Stimulated activated naive CD8-positive, alpha-beta T cell treated with anti-CD3 and anti-CD28 coated beads, Interleukin-15, Interleukin-2, amounts not matched to agents 100 U/mL and 50 U/mL, for 24 hours (primary cell): ENCODE results near the gene SORD.
"Not testable (repeated sequence)": the region's sequence is repeated elsewhere in the genome, so short reads cannot be mapped to it uniquely, and the experiment has no call there.

Experiments
- ATAC-seq: fragments of 150-1000 bp; cut with Tn5 transposase; one replicate; pipeline ENCODE4 v1.10.0; 2021
- DNase-seq: peaks from one replicate; pipeline ENCODE4 v3.0.0; 2021

The SORD gene

DNA sequence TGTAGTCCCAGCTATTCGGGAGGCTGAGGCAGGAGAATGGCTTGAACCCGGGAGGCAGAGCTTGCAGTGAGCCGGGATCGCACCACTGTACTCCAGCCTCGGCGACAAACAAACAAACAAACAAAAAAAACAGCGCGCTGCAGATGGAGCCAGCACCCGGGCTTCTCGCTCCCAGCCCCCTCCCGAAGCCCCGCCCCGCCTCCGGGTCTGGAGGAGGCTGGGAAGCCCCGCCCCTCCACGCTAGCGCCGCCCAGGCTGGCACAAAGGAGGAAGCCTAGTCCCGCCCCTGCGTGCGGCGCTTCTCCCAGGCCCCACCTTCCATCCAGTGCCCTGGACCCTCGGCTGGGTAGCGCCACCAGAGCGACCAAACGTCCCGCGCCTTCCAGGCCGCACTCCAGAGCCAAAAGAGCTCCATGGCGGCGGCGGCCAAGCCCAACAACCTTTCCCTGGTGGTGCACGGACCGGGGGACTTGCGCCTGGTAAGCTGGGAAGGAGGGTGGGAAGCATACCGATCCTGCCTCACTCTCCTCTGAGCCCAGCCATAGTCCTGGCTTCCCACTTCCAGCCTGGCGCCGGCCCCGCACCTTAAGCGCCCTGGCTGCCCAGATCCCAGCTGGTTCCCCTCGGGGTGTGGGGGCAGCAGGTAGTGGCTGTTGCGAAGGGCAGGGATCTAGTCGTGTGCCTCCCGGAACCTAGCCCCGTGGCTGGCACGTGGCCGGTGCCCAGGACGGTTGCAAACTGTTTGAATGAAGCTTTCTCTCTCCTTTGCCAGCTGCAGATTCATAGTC, at the start of gene SORD:
Gene SORD, plus strand, starts transcription at position 325 of the 788 bp plus-strand sequence. Its CDS starts 89 bp downstream, at position 414.
- ATAC-seq, result peak; percentile 98
- peak; percentile 98 for DNase-seq

DNA sequence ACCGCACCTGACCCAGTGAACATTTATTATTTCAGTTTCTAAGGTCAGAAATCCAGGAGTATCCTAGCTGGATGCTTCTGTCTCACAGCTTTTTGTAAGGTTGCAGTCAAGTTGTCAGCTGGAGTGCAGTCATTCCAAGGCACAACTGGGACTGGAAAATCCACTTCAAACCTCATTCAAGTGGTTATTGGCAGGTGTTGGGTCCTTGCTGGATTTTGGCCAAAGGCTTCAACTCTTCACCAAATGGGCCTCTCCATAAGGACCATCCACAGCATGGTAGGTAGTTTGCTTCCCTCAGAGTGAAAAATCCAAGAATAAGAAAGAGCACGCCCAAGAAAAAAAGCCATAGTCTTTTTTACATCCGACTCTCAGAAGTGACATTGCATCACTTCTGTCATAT, 46.8 kb upstream of the SORD start:
- ATAC-seq, DNase-seq: not testable (repeated sequence)

DNA sequence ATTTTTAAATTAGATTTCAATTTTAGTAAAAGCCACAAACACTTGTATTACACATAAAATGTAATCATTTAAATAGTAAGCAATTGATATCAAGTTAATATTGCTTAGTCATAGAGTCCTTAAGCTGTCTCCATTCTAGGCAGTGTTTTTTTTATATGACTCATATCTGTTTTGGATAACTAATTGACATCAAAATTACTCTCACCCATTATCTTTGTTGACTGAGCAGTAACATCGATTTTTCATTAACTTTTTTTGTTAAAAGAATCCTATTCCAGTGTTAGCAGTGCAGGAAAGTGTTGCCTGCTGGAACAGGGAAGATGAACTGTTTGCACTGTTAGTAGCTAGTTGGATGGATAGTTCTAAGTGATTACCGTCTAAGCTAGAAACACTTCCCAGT, 45.2 kb upstream of the SORD start:
- not testable (repeated sequence) for DNase-seq, ATAC-seq

DNA sequence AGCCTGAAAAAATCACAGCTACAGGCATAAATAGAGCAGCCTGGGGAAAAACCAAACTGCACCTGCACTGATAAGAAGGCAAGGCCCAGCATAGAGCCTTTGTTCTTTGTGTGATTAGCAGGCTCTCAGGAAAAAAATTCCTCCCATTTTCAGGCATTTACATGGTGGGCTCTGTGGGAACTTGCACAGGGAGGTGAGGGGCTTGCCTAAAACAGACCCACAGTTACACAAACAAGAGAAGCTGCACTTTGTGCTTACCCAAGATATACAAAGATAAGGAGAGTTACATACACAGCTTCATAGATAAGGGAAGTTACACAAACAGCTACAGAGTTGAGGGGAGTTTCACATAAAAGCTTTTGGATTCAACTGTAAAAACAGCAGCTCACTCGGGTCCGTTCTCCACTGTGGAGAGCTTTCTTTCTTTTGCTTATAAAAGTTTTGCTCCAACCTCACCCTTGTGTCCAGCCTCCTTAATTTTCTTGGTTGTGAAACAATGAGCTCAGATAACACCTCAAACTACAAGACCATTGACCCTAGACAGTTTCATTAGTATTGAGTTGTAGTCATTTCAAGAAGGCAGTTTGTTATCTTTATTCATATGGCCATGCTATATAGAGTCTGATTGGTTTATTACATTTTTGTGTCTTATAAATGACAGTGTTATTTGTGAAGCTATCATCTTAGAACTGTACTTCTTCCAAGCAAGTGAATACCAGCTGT, 43.2 kb upstream of the SORD start:
- not testable (repeated sequence) for ATAC-seq, DNase-seq

DNA sequence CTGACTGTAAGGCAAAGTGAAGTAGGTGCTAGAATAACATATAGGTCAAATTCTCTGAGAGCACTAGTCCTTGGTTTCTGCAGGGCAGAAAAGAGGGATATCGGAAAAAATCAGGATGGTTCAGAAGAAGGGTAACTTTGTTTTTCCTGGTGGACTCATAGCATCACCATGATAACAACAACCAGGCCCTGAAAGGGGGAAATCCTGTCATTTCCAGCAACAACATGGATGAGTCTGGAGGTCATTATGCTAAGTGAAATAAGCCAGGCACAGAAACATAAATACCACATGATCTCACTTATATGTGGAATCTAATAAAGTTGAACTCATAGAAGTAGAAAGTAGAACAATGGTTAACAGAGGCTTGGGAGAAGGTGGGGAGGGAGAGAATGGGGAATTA, 38.9 kb upstream of the SORD start:
- not testable (repeated sequence) for DNase-seq

DNA sequence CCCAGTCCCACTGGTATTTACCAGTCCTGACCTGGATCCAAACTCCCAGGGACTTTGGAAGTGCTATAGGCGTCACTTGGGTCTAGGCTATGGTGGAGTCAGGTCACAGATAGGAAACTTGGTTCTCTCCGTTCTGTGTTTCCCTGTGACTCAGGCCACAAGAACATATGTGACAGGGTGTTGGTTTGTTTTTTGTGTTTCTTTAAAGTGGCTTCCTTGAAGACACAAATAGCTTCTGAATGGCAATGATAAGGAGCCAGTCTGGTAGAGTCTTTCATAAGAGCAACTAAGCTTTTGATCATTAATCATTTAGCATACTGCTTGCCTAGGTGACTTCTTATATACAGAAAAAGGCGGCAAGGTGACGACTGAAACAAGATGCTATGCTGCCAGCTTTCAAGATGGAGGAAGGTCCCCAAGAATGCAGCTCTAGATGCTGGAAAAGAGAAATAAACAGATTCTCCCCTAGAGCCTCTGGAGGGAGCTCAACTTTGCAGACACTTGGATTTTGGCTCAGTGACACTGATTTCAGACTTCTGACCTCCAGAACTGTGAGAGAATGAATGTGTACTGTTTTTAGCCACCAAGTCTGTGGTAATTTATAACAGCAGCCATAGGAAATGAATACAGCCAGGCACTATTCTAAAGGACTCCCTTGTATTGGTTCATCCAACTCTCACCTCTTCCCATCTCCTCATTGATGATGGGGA, 36.5 kb upstream of the SORD start:
- not testable (repeated sequence) for DNase-seq, ATAC-seq

More for the DNA sequence above, 38.9 kb upstream of the SORD start:
- not testable (repeated sequence) for ATAC-seq

DNA sequence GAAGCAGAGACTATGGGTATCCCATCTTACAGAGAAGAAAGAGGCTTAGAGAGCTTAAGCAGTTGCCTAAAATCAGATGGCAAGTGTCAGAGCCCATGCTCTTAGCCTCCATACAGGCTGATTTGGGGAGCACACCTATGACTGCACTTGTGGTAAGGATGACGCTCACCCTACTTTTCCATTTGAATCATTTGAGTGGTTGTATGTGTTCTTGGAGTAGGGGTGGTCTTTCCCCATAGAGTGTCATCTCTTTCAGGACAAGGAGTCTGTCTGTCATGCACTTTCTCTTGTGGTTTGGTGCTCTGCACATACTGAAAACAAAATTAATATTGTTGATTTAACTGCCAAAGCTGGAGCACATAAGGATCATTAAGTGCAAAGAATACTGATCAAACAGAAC, 35.3 kb upstream of the SORD start:
- DNase-seq, result not testable (repeated sequence)
- ATAC-seq, result peak; percentile 90

DNA sequence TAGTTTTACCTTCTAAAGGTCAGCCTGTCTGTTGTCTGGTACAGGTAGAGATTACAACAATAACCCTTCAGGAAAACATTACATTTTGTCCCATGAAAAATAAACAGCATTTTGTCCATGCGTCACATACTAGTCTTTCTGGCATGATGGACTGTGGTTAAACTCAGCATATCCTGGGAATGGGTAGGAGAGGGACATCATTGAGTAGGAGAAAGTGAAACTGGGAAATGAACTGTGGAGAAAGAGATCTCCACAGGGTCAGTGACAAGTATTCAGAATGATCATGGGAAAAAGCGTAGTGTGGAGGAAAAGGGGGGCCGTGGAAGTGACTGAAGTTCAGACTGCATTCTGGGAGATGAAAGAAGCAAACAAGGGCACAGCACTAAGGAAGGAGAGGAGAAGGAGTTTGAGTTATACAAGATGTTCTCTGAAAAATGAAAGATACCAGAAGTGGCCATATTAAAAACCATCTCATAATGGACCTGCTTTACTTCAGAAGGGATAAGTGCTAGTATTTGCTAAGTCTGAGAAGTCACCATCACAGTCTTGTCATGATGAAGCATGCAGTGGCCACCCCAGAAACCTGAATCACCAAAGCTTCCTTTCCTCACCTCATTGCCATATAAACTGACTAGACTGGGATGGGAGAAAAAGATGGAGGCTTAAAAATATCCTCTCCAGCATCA, 34.7 kb upstream of the SORD start:
- peak; percentile 6 for ATAC-seq
- DNase-seq, result not testable (repeated sequence)

DNA sequence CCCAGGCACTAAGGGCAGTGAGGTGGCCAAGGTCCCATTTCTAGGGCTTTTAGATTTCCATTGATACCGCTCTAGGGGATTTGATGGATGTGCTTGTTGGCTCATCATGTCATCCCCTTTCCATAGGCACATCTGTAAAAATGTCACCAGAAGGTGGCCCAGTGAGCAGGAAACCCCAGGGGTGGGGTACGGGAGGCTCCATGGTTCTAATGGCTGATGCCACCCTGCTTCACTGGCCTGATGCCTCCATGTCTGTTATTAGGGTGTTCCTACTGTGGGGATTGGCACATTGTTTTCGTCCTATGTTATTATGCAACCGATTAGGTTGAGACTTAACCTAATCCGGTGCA, 34.1 kb upstream of the SORD start:
- DNase-seq, ATAC-seq: not testable (repeated sequence)

DNA sequence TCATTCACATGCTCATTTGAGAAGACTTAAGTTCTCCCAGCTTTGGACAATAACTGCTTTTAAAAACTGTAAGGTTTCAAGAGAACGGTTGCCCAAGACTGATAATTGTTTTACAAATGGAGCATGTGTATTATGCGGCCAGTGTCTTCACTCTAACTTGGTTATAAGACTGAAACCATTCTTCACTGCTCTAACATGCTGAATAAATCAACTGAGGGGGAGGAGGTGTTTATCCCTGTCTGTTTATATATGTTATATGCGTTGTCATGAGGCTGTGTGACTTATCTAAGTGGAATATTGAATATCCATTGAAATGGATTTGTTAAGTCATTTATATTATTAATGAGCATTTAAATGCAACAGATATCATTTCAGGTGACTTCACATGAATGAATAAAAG, 25.4 kb upstream of the SORD start:
- not testable (repeated sequence) for DNase-seq, ATAC-seq

DNA sequence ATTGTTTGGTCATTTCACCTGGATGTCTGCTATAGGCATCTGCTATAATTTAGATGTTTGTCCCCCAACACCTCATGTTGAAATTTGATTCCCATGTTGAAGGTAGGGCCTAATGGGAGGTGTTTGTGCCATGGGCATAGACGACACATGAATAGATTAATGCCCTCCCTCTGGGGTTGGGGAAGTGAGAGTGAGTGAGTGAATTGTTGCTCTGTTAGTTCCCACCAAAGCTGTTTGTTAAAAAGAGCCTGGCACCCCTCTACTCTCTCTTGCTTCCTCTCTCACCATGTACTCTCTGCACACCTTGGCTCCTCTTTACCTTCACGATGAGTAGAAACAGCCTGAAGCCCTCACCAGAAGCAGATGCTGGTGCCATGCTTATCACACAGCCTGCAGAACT, 23.9 kb upstream of the SORD start:
- no peak for DNase-seq
- no peak for ATAC-seq

DNA sequence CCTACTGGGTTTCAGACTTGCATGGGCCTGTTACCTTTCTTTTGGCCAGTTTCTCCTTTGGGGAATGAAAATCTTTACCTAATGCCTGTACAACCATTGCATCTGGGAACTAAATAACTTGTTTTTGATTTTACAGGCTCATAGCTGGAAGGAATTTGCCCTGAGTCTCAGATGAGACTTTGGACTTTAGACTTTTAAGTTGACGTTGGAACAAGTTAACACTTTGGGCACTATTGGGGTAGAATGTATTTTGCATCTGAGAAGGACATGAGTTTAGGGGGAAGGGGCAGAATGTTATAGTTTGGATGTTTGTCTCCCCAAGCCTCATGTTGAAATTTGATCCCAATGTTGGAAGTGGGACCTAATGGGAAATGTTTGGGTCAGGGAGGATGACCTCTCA, 21.8 kb upstream of the SORD start:
- not testable (repeated sequence) for ATAC-seq, DNase-seq

DNA sequence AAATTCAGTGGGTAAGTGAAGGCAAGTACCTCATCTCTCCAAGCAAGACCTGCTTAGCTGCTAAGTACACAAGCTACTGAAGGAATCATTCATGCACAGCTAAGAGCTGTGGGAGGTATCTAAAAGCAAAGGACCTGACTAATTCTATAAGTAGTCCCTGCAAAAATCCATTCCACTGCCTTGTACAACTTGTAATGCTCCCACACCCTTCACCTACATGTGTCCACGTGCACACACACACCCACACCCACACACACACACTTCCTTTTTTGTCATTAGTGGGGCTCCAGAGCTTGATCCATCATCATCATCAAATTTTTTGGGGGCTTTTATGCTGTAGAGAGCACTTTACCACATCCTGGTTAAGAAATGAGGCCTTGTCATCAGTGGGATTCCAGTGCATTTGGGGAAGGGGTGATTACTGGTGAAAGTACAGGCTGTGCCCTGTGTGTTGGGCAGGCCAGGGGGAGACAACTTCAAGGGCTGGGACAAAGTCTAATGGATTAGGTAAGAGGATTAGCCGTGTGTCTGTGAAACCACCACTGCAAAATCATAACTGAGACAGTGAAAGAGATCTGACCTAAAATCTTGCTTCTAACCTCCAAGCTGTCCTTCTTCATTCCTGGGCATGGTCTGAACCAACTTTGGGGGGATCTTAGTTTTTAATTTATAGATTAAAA, 19.1 kb upstream of the SORD start:
- not testable (repeated sequence) for ATAC-seq, DNase-seq

DNA sequence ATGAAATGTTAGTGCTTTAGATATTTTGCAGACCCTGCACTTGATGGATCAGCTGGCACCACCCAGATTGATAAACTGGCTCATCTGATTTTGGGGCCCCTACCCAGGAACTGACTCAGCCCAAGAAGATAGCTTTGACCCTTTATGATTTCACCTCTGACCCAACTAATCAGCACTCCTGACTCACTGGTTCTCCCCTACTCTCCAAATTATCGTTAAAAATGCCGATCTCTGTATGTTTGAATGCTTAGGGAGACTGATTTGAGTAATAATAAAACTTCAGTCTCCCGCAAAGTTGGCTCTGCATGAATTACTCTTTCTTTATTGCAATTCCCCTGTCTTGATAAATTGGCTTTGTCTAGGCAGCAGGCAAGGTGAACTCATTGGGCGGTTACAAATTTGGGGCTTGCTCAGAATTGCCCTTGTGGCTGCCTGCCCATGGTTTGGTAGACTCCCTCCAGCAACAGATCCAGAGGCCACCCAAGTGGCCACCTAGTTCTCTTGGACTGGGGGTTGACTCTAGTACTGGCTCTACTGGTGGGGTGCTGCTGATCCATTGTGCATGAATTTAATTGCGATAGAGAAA, 18.3 kb upstream of the SORD start:
- not testable (repeated sequence) for DNase-seq, ATAC-seq

DNA sequence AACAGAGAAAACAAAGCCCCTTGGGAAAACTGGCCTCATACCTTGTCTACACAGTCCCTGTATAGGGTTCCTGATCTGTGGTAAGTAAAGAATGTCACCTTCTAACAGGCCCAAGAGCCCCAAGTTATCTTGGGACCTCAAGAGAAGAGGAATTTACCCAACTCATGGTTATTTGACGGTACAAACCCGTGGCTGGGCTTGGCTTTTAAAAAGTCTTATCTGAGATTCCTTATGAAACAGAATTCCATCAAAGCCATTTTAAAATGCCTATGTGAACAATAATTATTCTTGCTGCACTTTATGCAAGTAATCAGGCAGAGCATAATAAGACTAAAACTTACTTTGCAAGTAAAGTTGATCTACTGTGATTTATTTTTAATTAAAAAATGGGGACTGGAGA, 13.9 kb upstream of the SORD start:
- no peak for ATAC-seq

DNA sequence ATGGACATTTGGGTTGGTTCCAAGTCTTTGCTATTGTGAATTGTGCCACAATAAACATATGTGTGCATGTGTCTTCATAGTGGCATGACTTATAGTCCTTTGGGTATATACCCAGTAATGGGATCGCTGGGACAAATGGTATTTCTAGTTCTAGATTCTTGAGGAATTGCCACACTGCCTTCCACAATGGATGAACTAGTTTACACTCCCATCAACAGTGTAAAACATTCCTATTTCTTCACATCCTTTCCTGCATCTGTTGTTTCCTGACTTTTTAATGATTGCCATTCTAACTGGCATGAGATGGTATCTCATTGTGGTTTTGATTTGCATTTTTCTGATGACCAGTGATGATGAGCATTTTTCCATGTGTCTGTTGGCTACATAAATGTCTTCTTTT, 7.9 kb upstream of the SORD start:
- ATAC-seq, DNase-seq: not testable (repeated sequence)

More for the DNA sequence above, 13.9 kb upstream of the SORD start:
- DNase-seq, result no peak

DNA sequence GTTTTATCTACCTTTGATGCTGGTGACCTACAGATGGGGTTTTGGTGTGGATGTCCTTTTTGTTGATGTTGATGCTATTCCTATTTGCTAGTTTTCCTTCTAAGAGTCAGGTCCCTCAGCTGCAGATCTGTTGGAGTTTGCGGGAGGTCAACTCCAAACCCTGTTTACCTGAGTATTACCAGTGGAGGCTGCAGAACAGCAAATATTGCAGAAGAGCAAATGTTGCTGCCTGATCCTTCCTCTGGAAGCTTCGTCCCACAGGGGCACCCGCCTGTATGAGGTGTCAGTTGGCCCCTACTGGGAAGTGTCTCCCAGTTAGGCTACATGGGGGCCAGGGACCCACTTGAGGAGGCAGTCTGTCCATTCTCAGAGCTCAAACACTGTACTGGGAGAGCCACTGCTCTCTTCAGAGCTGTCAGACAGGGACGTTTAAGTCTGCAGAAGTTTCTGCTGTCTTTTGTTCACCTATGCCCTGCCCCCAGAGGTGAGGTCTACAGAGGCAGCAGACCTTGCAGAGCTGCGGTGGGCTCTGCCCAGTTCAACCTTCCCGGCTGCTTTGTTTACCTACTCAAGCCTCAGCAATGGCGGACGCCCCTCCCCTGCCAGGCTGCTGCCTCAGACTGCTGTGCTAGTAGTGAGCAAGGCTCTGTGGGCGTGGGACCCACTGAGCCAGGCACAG, 2.6 kb upstream of the SORD start:
- DNase-seq, ATAC-seq: not testable (repeated sequence)

DNA sequence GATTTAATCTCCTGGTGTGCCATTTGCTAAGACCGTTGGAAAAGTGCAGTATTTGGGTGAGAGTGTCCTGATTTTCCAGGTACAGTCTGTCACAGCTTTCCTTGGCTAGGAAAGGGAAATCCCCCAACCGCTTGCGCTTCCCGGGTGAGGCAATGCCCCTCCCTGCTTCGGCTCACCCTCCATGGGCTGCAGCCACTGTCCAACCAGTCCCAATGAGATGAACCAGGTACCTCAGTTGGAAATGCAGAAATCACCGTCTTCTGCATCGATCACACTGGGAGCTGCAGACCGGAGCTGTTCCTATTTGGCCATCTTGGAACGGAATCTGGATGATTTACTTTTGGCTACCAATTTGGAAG, 2.1 kb upstream of the SORD start:
- DNase-seq, ATAC-seq: not testable (repeated sequence)

DNA sequence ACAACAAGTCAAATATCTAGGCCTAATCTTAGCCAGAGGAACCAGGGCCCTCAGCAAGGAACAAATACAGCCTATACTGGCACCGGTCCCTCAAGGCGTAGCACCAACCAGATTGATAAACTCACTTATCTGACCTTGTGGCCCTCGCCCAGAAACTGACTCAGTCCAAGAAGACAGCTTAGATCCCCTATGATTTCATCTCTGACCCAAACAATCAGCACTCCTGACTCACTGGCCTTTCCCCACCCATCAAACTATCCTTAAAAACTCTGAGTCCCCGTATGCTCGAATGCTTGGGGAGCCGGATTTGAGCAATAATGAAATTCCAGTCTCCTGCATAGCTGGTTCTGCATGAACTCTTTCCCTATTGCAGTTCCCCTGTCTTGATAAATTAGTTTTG, 1.6 kb upstream of the SORD start:
- no peak for DNase-seq
- ATAC-seq, result no peak

DNA sequence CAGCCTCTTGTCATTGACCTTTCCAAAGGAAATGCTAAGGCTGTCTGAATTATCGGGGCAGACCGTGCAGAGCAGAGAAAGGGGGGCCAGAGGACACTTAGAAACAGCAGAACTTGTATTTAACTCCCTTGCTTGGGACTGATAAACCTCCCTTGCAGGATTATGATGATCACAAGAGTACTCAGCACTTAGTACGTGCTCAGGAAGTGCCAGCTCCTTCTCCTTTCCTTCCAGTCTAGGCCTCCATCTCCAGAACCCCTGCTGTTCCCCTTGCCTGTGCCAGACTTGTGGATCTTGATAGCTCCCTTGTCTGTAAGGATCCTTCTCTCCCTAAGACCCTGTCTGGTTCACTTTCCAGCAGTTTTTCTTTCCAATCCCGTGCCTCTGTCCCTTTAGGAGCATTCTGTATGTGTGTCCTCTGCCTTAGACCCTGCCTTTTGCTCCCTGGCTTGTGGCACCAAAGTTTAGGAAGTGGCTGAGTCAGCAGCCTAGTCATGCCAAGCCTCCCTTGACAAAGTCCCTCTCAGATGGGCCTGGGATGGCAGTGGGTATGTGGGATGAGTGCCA, 747 bp downstream of the SORD start:
- no peak for ATAC-seq
- DNase-seq, result no peak
